H1 (cell line): Measurements from ENCODE around the gene GCK. TPM values are rescaled to one million over a fixed set of nuclear protein-coding genes. Genes with fewer than 3 reads are reported as not detected.

Experiments
- CHD7 ChIP-seq: fragments of 300-600 bp; sonication (generic); IDR thresholded peaks from 2 replicates; pipeline ENCODE4 v1.7.1; 2012; ENCODE audit warnings: low read length, moderate library complexity, mild to moderate bottlenecking, inconsistent platforms; ENCODE audit not compliant: insufficient replicate concordance
- NANOG ChIP-seq: IDR thresholded peaks from 2 replicates; pipeline ENCODE4 v1.6.1; 2011; ENCODE audit warnings: low read length, low read depth, mild to moderate bottlenecking, inconsistent platforms; ENCODE audit not compliant: insufficient read depth, poor library complexity, severe bottlenecking
- polyA plus RNA-seq, 7 experiments: library from polyadenylated mRNA; depleted of rRNA in 3 of 7; stranded (reverse) in 5 of 7; unstranded in 2 of 7; fragments of >200 nt in 5 of 7; fragments of 200-250 nt in 2 of 7; gene quantifications; 1 replicate in 5 of 7; 2 replicates in 1 of 7; 4 replicates in 1 of 7; pipeline versions ENCODE4 v1.2.1 to v1.2.3, GENCODE V29; 2011 to 2013; ENCODE audit warnings: missing spikeins in 2 of 7, mixed read lengths in 2 of 7
- total RNA-seq: library from RNA; stranded (reverse); fragmentation: NEBNext Ultra II Directional; extraction: Animal tissue kit (Norgen Biotek cat#: 25700); gene quantifications from 2 replicates; pipeline ENCODE4 v1.2.1, GENCODE V29; 2021

The GCK gene
- total and polyA plus RNA-seq, 2 of the 8 experiments (the other 6 are each of a cell fraction or from before 2014, with no cell fraction given): 2.4 to 4.9 TPM

GRCh38 chr7:44138698-44139097 lies 50.5 kb downstream of the GCK start (continued):
- no peak for TF ChIP-seq CHD7
- no peak for TF ChIP-seq NANOG
